CD4-positive, alpha-beta T cell treated with Interleukin-21 for 1 hour (primary cell): Measurements from ENCODE around the gene WFDC11.
A peak's percentile ranks its signal among the peaks of the same experiment; 100 is the strongest.
"Not testable (repeated sequence)": the region's sequence is repeated elsewhere in the genome, so short reads cannot be mapped to it uniquely, and the experiment has no call there.

Experiments used
- DNase-seq: peaks from one replicate; pipeline ENCODE4 v3.0.0-alpha.2; 2020

Gene WFDC11

DNA sequence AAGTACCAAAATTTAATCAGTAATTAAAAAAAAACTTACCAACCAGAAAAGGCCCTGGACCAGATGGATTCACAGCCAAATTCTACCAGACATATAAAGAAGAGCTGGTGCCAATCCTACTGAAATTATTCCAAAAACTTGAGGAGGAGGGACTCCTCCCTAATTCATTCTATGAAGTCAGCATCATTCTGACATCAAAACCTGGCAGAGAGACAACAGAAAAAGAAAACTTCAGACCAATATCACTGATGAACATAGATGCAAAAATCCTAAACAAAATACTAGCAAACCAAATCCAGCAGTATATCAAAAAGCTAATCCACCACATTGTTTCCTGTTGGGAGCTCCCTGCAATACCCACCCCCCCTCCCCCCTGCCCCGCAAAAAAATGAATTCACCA is at the start of gene WFDC11:
Gene WFDC11 (minus strand): TSS at position 101 of the 400 bp plus-strand sequence. CDS start 19,639 bp downstream, outside the sequence.
- DNase-seq: no peak

DNA sequence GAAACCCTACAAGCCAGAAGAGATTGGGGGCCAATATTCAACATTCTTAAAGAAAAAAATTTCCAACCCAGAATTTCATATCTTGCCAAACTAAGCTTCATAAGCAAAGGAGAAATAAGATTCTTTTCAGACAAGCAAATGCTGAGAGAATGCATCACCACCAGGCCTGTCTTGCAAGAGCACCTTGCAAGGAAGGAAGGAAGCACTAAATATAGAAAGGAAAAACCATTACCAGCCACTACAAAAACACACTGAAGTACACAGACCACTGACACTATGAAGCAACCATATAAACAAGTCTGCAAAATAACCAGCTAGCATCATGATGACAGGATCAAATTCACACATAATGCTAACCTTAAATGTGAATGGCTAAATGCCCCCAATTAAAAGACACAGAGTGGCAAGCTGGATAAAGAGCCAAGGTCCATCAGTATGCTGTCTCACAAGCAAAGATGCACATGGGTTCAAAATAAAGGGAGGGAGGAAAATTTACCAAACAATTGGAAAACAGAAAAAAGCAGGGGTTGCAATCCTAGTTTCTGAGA is 46.2 kb upstream of the WFDC11 start:
- DNase-seq: not testable (repeated sequence)

- DNase-seq: no peak
These were observed 35.1 kb upstream of the WFDC11 start, which contains the start of gene WFDC10B for GRCh38 chr20:45704969-45705637. Gene WFDC10B (minus strand): TSS chr20:45705019. CDS start chr20:45685992, 19,027 bp downstream.

DNA sequence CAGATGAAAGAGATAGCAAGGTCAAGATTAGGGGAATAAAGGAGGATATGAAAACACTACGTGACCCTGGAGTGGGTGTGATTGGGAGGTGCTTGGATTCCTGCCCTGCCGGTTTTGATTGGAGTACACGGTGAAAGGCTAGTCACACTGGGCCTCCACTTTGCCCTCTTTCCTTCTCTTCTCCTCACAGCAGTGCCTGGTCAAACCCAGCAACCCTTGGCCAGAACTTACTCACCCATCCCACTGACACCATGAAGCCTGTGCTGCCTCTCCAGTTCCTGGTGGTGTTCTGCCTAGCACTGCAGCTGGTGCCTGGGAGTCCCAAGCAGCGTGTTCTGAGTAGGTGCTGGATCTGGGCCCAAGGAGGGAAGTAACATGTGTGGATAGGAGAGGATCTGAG is 31.8 kb upstream of the WFDC11 start, which contains the start of gene WFDC13:
Gene WFDC13 (plus strand): TSS at position 166 of the 400 bp plus-strand sequence. CDS start 86 bp downstream, at position 252.
- DNase-seq: no peak

GRCh38 chr20:45701104-45701503 is 31.1 kb upstream of the WFDC11 start:
- no peak for DNase-seq

GRCh38 chr20:45695496-45695895 is 25.5 kb upstream of the WFDC11 start:
- no peak for DNase-seq

GRCh38 chr20:45693346-45693745 is 23.3 kb upstream of the WFDC11 start:
- DNase-seq: not testable (repeated sequence)

DNA sequence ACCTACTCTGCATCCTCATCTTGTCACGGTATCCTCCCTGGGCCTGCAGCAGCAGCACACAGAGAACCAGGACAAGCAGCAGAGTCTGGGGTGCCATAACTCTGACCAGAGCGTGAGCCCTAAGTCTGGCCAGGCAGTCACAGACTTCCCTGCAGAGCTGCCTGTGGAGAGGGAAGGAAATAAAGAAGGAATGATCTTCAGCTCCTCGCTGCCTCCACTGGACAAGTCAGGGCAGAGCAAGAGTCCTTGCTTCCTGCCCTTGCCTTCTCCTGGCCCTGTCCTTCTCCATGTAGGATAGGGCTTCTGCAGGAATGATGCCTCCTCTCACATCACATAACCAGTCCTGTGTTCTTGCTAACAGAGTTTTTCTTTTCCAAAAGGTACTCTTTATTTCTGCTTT is 15.9 kb upstream of the WFDC11 start:
- no peak for DNase-seq

DNA sequence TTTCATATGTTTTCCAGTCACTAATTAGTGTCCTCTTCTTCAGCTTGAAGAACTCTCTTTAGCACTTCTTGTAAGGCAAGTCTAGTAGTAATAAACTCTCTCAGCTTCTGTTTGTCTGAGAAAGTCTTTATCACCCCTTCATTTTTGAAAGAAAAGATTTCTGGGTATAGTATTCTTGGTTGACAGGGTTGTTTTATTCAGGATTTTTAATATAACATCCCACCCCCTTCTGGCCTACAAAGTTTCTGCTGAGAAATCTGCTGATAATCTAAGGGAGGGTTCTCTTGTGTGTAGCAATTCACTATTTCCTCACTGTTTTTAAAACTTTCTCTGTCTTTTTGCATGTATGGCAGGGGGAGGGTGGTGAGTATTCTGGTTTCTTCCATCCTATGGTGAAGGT is 9.6 kb upstream of the WFDC11 start:
- DNase-seq: no peak

DNA sequence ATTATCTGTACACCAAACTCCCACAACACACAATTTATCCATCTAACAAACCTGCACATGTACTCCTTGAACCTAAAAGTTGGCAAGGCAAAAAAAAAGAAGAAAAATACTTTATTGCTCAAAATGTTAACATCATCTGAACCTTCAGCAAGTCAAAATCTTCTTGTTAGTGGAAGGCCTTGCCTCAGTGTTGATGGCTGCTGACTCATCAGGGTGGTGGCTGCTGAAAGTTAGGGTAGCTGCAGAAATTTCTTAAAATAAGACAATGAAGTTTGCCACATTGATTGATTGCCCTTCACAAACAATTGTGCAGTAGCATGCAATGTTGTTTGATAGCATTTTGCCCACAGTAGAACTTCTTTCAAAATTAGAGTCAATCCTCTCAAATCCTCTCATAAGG is 2.7 kb upstream of the WFDC11 start:
- DNase-seq: no peak

DNA sequence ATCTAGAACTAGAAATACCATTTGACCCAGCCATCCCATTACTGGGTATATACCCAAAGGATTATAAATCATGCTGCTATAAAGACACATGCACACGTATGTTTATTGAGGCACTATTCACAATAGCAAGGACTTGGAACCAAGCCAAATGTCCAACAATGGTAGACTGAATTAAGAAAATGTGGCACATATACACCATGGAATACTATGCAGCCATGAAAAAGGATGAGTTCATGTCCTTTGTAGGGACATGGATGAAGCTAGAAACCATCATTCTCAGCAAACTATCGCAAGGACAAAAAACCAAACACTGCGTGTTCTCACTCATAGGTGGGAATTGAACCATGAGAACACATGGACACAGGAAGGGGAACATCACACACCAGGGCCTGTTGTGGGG is 13.0 kb downstream of the WFDC11 start:
- DNase-seq: not testable (repeated sequence)

DNA sequence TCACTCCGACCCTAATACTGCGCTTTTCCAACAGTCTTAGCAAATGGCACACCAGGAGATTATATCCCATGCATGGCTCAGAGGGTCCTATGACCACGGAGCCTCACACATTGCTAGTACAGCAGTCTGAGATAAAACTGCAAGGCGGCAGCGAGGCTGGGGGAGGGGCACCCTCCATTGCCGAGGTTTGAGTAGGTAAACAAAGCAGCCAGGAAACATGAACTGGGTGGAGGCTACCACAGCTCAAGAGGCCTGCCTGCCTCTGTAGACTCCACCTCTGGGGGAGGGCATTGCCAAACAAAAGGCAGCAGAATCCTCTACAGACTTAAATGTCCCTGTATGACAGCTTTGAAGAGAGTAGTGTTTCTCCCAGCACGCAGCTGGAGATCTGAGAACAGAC is 18.3 kb downstream of the WFDC11 start:
- DNase-seq: not testable (repeated sequence)

- DNase-seq: no peak
These were observed 20.7 kb downstream of the WFDC11 start for GRCh38 chr20:45649312-45649863.

- no peak for DNase-seq
These were observed 22.5 kb downstream of the WFDC11 start for GRCh38 chr20:45647441-45648050.

DNA sequence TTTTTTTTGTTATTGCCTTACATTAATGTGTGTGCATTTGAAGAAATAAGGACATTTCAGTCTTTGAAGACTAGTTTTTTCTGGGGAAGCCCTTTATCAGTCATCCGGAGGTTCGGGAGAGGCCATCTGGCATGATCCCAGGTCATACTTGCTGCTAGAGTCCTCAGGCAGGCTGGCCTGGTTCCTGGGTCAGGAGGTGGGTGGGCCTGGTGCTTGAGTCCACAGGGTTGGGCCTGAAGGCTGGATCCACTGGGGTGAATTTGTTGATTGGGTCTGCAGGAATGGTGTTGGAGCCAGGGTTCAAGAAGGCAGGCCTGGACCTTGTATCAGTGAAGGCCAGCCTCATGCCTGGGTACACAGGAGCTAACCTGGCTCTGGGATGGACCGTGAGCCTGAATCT is 23.2 kb downstream of the WFDC11 start:
- no peak for DNase-seq

- not testable (repeated sequence) for DNase-seq
These were observed 24.2 kb downstream of the WFDC11 start for GRCh38 chr20:45645869-45646268.

DNA sequence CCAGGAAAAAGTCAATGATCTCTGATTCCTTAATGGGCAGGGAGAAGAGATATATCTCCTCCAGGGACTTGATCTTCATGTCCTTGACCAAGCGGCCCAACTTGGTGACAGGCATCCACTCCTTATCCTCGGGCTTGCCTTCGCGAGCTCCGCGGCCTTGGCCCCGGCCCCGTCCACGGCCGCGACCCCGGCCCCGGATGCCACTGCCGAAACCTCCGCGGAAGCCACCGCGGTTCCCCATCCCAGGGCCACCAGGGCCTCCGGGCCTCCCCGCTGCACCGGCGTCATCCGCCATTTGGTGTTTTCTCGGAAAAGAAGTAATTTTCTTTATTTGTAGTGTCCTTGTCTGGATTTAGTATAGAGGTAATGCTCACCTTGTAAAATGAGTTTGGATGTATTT is 29.0 kb downstream of the WFDC11 start:
- DNase-seq: not testable (repeated sequence)

GRCh38 chr20:45639687-45640086 is 30.4 kb downstream of the WFDC11 start:
- no peak for DNase-seq

DNA sequence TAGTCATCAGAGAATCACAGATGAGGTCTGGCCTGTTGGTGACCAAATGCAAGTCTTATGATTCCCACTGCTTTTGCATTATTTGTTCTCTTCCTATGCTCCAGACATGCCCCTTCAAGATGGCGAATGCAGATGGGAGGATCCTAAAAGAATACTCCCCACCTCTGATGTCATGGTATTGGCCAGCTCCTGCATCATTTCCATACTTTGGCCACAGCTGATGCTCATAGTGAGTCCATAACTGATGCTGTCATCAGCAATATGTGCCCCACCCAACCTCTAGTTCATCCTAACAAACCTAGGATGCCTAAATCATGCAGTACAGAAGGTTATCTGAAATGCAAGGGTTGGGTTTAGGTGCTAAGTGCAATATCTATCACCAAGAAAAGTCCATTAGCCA is 33.5 kb downstream of the WFDC11 start:
- no peak for DNase-seq

DNA sequence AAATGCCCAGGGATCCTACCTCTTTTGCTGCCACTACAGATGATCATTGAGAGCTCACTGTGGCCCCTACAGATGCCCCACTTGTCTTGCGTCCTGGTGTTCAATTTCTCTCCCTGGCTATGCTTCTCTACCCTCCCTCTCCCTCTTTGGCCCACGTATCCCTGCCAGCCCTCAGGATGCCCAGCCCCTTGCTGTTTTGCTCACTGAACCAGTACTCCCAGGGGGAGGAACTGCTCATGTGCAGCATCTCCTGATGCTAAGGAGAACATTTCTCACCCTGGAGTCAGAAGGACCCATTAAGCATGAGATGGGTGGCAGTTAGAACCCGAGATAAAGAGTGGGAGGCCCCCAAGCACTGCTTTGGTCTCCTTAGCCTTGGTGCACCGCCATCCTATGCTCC is 38.9 kb downstream of the WFDC11 start, which contains the start of gene WFDC9:
Gene WFDC9 (minus strand): TSS at position 101 of the 400 bp plus-strand sequence. CDS start 21,103 bp downstream, outside the sequence.
- no peak for DNase-seq

GRCh38 chr20:45630371-45630770 is 39.7 kb downstream of the WFDC11 start:
- no peak for DNase-seq

DNA sequence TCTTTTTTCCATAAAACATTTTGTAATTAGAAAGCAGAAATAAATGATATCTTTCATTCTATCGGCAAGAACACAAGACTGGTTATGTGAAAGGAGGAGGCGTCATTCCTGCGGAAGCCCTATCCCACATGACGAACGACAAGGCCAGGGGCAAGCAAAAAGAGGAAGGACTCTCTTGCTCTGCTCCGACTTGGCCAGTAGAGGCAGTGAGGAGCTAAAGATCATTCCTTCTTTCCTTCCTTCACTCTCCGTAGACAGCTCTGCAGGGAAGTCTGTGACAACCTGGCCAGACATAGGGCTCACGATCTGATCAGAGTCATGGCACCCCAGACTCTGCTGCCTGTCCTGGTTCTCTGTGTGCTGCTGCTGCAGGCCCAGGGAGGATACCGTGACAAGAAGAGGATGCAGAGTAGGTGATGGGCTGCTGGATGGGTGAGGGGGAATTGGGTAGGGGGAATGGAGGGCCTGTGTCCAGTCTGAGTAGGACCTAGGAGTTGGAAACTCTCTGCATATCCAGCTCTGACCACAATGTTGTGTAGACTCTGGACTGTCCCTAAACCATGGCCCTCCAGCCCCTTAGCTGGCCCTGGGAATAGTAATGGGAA is 40.4 kb downstream of the WFDC11 start, which contains the start of gene WFDC10A:
Gene WFDC10A (plus strand): TSS at position 244 of the 605 bp plus-strand sequence. CDS start 75 bp downstream, at position 319.
- peak; percentile 16 for DNase-seq

DNA sequence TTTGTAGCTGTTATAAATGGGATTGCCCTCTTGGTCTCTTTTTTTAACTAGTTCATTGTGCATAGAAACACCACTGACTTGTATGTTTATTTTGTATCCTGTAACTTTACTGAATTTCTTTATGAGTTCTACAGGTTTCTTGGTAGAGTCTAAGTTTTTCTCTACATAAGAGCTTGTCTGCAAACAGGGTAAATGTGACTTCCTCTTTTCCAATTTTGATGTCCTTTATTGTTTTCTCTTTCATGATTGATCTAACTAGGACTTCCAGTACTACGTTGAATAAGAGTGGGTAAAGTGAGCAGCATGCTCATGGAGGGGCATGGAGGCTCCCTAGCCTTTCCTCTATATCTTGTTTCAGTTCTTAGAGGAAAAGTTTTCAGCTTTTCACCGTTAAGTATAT is 43.5 kb downstream of the WFDC11 start:
- DNase-seq: no peak
